NCI-H2029 treated with DMSO at 0.1 percent for 48 hours (cell line): Measurements from ENCODE around the gene TLR1.
"Not testable (repeated sequence)": the region's sequence is repeated elsewhere in the genome, so short reads cannot be mapped to it uniquely, and the experiment has no call there.

Source experiments
- DNase-seq: peaks from one replicate; lab custom pipeline; 2025; lab: John Stamatoyannopoulos, UW

The TLR1 gene

GRCh38 chr4:38774181-38774955 lies 30.2 kb downstream of the TLR1 start:
- no peak for DNase-seq

- DNase-seq: not testable (repeated sequence)
Observed at GRCh38 chr4:38770281-38770680, 34.3 kb downstream of the TLR1 start.

GRCh38 chr4:38769857-38770256 lies 34.7 kb downstream of the TLR1 start:
- DNase-seq: no peak

- DNase-seq: no peak
Observed at GRCh38 chr4:38769441-38769840, 35.1 kb downstream of the TLR1 start.

GRCh38 chr4:38768968-38769394 lies 35.6 kb downstream of the TLR1 start:
- DNase-seq: no peak

GRCh38 chr4:38766940-38767339 lies 37.7 kb downstream of the TLR1 start:
- not testable (repeated sequence) for DNase-seq

- DNase-seq: no peak
Observed at GRCh38 chr4:38765382-38765781, 39.2 kb downstream of the TLR1 start.

GRCh38 chr4:38764277-38764676 lies 40.3 kb downstream of the TLR1 start:
- DNase-seq: no peak

- DNase-seq: no peak
Observed at GRCh38 chr4:38762560-38762959, 42.0 kb downstream of the TLR1 start.

- no peak for DNase-seq
Observed at GRCh38 chr4:38759790-38760122, 44.8 kb downstream of the TLR1 start.

GRCh38 chr4:38759113-38759789 lies 45.3 kb downstream of the TLR1 start:
- no peak for DNase-seq

- no peak for DNase-seq
Observed at GRCh38 chr4:38757945-38758600, 46.5 kb downstream of the TLR1 start.

GRCh38 chr4:38752941-38753806 lies 51.4 kb downstream of the TLR1 start:
- DNase-seq: no peak

- no peak for DNase-seq
Observed at GRCh38 chr4:38752372-38752940, 52.1 kb downstream of the TLR1 start.

GRCh38 chr4:38751341-38752010 lies 53.1 kb downstream of the TLR1 start:
- DNase-seq: no peak

GRCh38 chr4:38749336-38749735 lies 55.3 kb downstream of the TLR1 start:
- no peak for DNase-seq

GRCh38 chr4:38747629-38748028 lies 57.0 kb downstream of the TLR1 start:
- DNase-seq: no peak
